CD4-positive, alpha-beta T cell treated with Interleukin-17A for 4 hours (primary cell): ENCODE measurements around the gene NXPH2.

Source experiments
- DNase-seq: peaks from one replicate; pipeline ENCODE4 v3.0.0-alpha.2; 2020; ENCODE audit warnings: mixed read lengths

Gene NXPH2

GRCh38 chr2:138630164-138630563, 150.0 kb downstream of the NXPH2 start:
- no peak for DNase-seq

GRCh38 chr2:138626148-138626547, 154.0 kb downstream of the NXPH2 start:
- DNase-seq: no peak

- DNase-seq: no peak
Observed at GRCh38 chr2:138622613-138623012, 157.6 kb downstream of the NXPH2 start.

- no peak for DNase-seq
Observed at GRCh38 chr2:138621139-138621538, 159.1 kb downstream of the NXPH2 start.

- DNase-seq: no peak
Observed at GRCh38 chr2:138620431-138620830, 159.8 kb downstream of the NXPH2 start.
